HG03378 (cell line): ENCODE results near the gene MFSD2A.
"Not testable (repeated sequence)": the region's sequence is repeated elsewhere in the genome, so short reads cannot be mapped to it uniquely, and the experiment has no call there.

Source experiments
- ATAC-seq: cut with Tn5 transposase; IDR thresholded peaks from one replicate; pipeline ENCODE4 v1.9.1; 2021; ENCODE audit warnings: mild to moderate bottlenecking, moderate library complexity; ENCODE audit not compliant: unreplicated experiment

MFSD2A gene

DNA sequence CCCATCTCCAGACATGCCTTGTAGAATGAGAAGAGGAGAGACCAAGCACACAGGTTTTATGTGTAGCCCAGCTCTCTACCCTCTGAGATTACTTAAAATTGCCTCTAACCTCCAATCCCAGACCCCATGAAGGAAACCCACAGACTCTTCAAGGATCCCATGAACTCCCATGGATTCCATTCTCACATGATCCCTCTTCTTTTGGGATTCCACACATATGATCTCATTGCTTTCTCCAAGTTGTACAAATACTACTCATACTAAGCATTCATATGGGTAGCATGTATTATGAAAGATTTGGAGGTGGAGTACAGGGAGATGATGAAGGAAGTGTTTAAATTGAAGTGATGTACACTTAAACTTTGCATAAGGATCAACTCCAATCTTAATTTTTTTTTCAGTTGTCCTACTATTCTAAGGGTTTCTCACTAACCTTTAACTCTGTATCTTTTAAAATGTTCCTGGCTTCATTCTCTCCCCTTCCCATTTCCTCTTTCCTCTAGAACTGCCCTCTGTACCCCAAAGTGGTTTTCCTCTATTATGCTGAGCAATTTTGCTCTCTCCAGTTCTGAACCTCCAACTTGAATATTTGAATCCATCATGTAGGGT lies 41.6 kb downstream of the MFSD2A start:
- ATAC-seq: no peak

DNA sequence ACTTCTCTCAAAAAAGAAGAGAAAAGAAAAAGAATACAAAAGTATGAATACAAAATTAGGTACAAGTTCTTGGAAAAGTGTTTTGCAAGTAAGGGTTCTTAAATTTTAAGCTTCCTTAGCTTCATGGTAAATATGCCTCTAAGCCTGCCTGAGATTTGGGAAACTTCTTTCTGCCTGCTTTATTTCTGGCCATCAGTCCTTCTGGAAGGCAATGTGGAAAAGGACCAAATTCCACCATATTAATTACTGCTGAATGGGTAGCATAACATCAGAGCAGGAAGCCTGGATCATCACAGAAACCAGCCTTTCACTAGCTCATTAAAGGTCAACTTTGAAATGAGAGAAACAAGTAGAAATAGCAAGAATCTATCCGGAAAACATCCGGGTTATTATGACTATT lies 46.5 kb downstream of the MFSD2A start:
- no peak for ATAC-seq

DNA sequence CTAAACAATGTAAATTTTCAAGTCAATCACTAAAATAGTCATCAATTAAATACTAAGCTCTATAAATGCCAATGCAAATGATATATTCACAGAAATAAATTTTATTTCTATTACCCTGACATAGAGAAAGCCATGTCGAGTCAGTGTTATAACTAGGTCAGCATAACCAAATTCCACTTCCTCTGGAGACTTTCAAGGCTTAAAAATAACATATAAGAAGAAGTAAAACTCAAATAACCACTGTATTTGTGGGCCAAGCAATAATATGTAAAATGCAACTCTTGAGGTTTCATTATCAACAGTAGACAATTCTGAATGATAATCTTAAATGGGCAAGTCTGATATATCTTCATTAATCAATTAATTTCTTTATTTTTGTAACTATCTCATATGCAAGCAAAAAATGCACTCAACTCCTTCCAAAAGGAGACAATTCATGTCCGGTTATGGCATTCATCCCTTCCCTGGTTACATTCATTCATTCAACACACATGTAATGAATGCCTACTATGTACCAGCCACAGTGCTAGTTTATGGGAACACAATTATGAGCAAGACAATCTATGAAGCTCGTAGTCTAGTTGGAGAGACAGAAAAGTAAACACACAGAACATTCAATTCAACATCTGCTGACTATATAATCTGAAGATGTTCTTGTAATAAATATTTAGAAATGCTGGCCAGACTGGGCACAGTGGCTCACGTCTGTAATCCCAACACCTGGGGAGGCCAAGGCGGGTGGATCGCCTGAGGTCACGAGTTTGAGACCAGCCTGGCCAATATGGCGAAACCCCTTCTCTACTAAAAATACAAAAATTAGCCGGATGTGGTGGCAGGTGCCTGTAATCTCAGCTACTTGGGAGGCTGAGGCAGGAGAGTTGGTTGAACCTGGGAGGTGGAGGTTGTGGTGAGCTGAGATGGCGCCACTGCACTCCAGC lies 48.5 kb downstream of the MFSD2A start:
- ATAC-seq: peak; percentile 75

DNA sequence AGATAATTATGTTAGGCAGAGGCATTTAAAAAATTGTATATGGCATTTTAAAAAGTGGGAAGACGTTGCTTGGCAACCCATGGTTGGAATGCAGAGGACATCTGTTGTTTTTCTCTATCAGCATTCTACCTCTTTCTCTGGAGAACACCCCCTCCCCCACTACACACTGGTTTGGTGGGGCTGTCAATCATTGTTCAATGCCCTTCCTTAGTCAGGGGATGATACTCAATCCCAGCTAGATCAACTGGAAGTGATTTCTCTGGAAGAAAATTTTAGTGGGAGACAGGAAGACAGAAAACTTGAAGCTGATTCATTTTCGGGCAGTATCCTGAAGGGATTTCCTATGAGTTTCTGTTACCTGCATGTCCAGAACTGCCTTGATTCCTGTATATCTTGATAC lies 49.9 kb downstream of the MFSD2A start:
- ATAC-seq: no peak

DNA sequence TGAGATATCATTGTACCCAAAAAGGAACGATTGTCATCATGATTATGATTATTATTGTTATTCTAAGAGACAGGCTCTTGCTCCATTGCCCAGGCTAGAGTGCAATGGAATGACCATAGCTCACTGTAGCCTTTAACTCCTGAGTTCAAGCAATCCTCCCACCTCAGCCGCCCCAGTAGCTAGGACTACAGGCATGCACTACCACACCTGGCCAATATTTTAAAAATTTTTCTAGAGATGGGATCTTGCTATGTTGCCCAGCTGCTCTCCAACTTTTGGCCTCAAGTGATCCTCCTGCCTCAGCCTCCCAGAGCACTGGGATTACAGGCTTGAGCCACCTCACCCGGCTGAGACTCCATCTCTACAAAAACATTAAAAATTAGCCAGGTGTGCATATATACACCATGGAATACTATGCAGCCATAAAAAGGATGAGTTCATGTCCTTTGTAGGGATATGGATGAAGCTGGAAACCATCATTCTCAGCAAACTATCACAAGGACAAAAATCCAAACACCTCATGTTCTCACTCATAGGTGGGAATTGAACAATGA lies 52.6 kb downstream of the MFSD2A start:
- not testable (repeated sequence) for ATAC-seq

DNA sequence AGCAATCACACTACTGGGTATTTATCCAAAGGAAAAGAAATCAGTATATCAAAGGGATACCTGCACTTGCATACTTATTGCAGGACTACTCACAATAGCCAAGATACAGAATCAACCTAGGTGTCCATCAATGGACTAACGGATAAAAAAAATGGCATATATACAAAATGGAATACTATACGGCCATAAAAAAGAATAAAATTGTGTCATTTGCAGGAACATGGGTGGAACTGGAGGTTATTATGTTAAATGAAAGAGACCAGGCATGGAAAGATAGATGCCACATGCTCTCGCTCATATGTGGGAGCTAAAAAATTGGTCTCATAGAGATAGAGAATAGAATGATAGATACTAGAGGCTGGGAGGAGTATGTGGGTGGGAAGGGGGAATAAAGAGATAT lies 56.3 kb downstream of the MFSD2A start:
- no peak for ATAC-seq

DNA sequence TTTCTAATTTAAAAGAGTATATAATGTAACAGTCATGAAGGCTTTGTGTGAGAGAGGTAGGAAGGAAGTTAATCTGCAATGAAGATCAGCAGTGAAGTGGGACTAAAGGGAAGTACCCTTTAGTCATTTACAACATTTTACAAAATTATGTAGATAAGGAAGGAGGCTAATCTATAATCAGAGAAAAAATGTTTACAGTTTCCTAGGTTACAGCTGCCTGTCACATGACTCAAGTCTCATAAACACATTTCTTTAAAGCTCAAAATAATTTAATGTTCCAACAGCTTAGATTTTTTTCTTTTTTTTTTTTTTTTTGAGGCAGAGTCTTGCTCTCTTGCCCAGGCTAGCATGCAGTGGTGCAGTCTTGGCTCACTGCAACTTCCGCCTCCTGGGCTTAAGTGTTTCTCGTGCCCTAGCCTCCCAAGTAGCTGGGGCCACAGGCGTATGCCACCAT lies 59.3 kb downstream of the MFSD2A start:
- no peak for ATAC-seq

DNA sequence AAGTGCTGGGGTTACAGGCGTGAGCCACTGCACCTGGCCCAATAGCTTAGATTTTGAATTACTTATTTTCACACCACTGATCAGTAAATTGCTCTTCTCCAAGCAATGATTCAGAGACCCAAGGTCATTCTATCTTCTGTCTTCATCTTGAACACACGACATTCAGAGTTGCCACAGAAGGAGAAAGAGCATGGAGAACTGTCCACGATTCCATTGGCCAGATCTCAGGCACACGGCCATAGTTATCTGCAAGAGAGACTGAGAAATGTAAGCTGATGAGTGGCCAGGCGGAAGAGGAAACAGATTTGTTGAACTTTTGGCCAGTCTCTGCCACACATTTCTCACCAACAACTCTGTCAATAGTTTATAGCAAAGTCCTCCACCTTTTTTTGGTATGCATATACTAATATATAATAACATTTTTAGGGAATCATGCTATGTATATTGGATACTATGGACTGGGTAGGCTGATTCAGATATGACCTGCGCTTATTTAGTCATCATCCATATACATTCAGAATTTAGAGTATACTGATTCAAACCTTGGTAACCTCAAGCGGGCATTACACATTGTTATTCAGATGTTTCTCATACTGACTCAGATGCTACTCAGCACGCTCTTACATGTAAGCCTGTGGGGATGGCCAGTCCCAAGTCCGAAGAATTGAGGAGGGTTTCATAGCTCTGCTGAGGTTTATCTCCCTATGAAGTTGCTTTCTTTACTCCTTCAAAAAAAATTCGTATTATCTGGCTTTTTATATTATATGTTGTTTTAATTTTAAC lies 60.1 kb downstream of the MFSD2A start:
- ATAC-seq: no peak

DNA sequence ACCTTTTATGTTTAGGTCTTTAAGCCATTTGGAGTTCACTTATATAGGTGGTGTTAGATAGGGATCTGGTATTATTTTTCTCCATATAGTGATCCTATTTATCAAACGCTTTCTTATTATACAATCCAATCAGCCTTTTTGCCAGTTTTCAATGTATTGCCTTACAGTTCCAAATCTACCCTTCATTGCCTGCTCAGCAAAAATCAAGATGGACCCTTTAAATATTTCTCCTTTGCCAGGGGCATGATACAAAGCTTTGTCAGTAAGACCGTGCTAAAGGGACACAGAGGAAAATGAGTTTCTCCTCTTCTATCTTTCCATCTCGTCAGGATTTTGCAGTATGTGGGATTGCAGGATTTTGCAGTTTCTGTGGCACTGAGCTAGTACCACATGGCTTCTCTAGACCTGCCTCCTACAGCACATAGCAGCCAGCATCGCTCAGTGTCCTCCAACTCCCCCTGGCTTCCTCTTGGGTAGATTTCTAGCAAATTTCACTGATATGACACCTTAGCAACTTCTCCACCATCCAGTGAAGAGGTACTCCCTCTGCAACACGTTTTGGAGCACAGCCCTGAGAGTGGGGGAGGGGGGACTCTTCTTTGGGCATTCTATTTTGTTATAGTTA lies 63.1 kb downstream of the MFSD2A start:
- no peak for ATAC-seq
